ENCODE measurements around the gene POLR1D.

Gene POLR1D, protein sequence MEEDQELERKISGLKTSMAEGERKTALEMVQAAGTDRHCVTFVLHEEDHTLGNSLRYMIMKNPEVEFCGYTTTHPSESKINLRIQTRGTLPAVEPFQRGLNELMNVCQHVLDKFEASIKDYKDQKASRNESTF

GRCh38 chr13:27621366-27622101 lies at the start of gene POLR1D:
Gene POLR1D, plus strand, starts transcription at chr13:27621892. Its CDS starts 92 bp downstream, at chr13:27621984.
- peak; percentile 83 to 86 for DNase-seq

DNA sequence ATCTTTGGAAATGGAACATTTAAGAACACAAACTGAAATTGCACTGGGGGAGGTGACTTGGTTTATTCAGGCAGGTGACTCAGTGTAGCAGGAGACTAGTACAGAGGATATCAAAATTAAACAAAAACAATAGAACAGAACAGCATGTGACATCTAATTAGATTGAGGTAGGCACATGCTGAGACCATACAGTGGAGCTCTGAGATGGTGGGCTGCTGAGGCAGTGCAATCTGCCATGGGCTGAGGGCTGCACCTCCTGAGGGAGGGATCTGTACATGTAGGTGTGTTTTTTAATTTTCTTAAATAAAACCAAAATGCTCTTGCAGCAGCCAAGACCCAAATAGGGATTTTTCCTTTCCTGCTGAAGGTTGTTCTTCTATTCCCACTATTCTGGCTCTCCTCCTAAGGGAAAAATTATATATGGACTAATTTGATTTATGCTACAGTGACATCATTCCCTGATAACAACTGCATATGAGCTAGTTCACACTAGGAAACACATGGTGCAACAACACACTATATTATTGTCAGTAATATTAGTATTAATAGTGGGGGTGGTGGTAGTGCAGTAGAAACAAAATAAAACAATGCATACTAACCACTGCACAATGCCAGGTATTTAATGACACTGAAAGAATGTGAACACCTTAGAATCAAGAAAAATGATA lies 49.3 kb upstream of the POLR1D start:
- DNase-seq = no peak

- DNase-seq = no peak
Measured at GRCh38 chr13:27573265-27573664, 48.4 kb upstream of the POLR1D start.

DNA sequence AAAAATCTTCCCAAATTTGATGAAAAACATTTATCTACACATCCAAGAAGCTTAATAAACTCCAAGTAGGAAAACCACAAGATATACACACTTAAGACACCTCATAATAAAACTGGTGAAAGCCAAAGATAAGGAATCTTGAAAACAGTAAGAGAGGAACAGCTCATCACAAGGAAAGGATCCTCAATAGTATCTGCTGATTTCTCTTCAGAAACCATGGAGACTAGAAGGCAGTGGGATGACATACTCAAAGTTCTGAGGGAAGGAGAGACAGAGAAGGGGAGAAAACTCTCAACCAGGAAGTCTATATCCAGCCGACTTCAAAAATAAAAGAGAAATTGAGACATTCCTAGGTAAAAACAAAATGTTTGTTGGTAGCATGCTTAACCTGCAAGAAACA lies 47.0 kb upstream of the POLR1D start:
- no peak for DNase-seq

GRCh38 chr13:27578121-27579030 lies 43.3 kb upstream of the POLR1D start:
- no peak for DNase-seq

DNA sequence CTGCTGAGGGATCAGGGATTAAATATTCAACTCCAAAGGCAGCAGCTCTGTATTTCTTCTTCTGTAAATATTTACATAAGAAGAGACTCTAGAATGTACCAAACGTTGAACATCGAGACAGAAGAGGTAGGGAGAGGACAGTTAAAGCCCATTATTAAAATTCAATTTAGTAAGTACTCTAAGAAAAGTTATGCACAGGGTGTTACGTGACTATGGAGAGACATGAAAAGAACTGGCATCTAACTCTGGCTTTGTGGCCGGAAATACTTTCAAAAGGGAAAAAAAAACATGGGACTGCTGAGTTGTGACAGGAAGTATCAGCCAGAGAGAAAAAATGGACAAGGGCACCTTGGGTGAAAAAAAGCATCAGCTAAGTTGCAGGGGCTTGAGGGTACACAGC lies 38.0 kb upstream of the POLR1D start:
- no peak for DNase-seq

DNA sequence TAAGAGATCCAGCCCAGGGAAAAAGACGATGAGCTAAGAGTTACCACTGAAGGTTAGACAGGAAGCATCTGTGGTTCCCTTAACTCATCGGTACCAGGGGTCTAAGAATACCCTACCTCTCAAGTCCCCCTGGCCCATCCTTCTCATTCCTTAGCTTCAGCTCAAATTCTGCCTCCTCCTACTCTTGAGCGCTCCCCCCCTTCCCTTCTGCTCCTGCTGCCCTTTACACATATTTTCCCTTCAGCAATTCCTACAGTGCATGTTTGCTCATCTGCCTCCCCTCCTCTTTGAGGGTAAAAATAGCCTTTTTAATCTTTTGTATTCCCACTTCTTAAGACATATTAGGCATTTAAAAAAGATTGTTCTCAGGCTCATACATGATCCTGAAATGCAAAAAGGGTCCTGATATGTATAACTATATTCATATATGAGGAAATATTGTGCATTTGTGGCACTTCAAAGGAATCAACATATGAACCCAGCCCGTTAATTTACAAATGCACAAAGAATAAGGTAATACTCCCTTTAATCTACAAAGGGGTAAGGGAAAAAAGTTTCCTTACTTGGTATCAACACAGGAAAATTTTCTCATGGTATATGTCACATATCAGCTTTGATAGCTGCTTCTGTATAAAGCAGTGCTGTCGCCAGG lies 34.5 kb upstream of the POLR1D start:
- DNase-seq = no peak

DNA sequence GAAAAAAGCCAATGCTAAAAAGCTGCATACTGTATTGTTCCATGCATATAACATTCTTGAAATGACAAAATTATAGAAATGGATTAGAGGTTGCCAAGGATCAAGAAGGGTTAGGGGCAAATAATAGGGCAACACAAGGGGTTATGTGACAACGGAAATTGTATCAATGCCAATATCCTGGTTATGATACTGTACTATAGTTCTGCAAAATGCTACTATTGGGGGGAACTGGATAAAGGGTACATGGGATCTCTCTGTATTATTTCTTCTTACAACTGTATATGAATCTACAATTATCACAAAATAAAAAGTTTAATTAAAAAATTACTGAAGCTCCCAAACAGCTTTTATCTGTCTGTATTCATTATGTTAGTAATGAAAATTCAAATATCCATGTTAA lies 33.3 kb upstream of the POLR1D start:
- no peak for DNase-seq

- DNase-seq = no peak
Measured at GRCh38 chr13:27592865-27593264, 28.8 kb upstream of the POLR1D start.

GRCh38 chr13:27593267-27593666 lies 28.4 kb upstream of the POLR1D start:
- no peak for DNase-seq

DNA sequence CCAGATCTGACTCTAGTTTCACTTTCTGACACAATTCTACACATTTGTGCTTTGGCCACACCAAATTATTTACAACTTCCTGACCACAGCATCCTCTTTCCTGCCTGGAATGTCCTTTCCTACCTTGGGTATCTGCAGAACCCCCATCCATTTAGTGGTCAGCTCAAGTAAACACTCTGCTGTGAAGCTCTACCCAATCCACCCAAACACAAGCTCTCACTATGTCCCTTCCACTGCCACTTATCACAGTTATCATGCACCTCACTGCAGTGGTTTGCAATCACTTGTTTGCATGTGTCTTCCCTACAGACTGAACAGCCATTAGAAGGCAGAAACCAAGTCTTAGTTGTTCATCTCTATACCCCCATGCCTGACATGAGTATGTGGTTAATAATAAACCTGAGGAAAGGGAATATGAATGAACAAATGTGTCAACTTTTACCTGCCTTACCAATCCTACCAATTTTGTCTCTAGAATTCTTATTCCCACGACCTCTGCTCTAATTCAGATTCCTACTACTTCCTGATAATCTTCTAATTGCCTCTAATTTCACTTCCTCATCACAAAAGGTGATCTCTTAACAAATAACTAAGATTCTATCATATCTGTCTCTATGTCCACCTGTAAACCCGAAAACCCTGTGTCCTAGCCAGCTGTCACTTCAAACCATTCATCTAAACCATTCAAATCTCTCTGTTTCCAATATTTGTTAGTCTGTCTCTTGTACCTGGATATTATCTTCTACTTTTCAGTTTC lies 26.5 kb upstream of the POLR1D start:
- no peak for DNase-seq

- DNase-seq = no peak
Measured at GRCh38 chr13:27599096-27599495, 22.6 kb upstream of the POLR1D start.

DNA sequence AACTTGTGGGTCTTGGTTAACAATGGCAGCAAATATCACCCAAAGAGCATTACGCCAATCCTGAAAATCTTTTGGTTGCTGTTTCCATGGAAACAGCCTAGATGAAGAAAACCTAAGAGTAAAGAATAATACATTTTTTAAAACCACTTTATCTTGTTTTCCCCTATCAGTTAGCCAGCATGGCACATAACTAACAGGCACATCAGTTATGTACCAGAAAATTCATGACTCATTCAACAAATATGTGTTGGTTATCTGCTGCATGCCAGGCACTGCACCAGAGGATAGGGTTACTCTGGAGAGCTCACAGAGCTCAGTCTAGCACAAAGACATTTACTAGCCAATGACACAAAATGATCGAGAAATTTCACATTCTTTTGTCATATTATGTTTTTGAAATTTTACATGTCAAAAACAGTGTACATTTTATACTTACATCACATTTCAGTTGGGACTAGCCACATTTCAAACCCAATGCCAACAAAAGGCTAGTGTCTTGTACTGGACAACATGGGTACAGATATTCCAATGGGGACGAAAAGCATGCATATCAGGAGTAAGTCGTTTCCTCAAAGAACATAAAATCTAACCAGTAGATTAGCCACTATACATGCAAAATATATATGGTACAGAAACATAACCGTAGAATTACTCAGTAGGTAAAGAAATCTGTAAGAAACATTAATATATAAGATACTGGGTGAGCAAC lies 21.7 kb upstream of the POLR1D start:
- no peak for DNase-seq

GRCh38 chr13:27600711-27601110 lies 21.0 kb upstream of the POLR1D start:
- DNase-seq = no peak

DNA sequence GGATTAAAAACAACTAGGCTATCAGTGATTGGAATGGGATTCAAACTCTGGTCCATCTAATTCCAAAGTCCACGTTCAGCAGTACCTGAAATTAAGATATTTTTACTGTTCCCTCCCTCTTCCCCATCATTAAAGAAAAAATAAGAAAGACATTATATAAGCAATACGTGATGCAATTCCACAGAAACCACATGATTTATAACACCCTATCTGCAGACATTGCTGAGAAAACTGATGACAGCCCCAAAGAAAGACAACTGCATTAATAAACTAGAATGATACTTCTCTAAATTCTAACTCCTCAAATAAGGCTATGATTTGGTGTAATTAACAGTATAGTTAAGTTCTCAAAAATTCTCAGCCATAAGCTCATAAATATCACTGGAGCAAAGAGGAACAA lies 20.5 kb upstream of the POLR1D start:
- DNase-seq = no peak

DNA sequence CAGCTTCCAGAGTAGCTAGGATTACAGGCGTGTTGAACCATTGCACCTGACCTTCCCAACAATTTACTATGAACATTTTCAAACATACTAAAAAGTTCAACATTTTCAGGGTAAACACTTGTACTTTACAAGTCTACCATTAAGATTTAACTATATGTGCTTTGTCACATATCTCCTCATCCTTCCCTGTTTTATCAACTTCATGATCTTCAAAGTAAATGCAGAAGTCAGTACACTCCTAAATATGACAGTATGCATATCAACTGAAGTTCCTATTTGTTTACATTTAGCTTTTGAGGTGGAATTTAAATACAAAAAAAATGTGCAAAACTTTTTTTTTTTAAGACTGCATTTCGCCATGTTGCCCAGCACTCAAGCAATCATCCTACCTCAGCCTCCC lies 19.9 kb upstream of the POLR1D start:
- DNase-seq = no peak

DNA sequence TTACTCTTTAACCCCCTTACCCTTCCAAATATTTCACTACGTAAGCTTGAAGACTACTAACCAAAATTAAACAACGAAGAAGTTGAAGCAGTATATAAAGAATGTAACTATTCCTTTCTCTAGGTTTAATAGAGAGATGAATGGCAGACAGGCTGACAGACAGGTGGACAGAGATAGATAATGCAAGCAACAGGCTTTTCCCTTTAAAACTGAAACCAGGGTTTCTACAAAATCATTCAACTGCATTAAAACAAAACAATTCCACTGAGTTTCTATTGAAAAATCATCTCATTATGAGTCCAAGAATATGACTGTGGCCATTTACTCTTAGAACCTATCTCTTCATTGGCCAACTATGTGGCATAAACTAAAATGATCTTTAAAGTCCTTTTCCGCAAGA lies 16.6 kb upstream of the POLR1D start:
- no peak for DNase-seq

DNA sequence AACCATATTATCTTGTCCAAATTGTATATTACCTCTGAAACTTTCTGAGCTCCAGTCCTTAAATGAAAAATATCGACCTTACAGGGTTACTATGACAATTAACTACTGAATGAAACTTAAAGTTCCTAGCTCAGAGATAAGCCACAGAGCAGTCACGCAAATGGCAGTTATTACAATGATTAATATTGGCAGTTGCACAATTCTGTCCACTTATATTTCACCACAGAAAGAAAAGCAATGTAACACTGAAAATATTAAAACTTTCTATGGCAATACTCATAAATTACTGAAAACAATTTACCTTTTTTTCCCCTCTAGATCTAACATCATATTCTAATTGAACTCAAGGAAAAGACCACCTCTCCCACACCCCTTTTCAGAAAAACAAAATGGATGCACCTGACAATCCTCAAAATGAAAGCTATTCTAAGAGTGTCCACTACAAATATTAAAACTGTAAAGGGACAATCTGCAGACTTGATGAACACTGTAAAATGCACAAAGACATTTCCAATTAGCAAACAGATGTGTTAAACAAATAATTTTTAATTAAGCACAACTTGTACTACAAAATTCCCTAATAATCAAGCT lies 16.0 kb upstream of the POLR1D start:
- no peak for DNase-seq

- no peak for DNase-seq
Measured at GRCh38 chr13:27607125-27607524, 14.6 kb upstream of the POLR1D start.

- no peak for DNase-seq
Measured at GRCh38 chr13:27613628-27614027, 8.1 kb upstream of the POLR1D start.

DNA sequence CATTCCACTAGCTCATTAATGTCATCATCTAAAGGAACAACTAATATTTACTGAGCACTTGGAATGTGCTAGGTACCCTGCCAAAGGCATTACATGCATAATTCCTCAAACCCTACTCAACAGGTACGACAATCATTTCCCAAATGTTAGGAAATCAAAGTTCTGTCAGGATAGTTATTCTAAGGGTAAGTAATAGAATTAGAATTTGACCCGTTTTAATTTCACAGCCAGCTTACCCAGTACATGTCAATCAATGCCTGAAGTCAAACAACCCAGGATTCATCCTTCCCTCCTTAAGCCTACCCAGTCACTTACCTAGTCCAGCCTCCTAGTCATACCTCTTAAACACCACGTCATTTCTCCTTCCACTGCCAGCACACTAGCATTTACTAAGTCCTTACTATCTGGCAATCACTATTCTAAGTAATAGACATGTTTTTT lies 3.8 kb upstream of the POLR1D start:
- DNase-seq = no peak
